ENCODE results near the gene VAPA. TPM values are rescaled to one million over a fixed set of nuclear protein-coding genes. Genes with fewer than 3 reads are reported as not detected.

VAPA gene
- total RNA-seq, 1 experiment from 2014 or later: 196 TPM

- H3K9me3 Mint-ChIP-seq (ENCODE audit: low read depth, unreplicated experiment): peaks cover 4% of the 10 kb centered on the region
- H3K27me3 Mint-ChIP-seq (ENCODE audit: unreplicated experiment): peaks cover 10% of the 10 kb centered on the region
- no peak for TF ChIP-seq CTCF (IDR thresholded peaks at IDR 0.05; ENCODE audit: unreplicated experiment)
- no peak overlapping the region for H3K27ac Mint-ChIP-seq (ENCODE audit: unreplicated experiment)
- no peak overlapping the region for H3K4me3 Mint-ChIP-seq (ENCODE audit: low read depth, unreplicated experiment)
- no peak for DNase-seq
- no TSS peak for BruUV-seq (replicated peaks)
- intact Hi-C loops (cut with micrococcal nuclease; ENCODE audit: unreplicated experiment): loop anchor here (10.0 kb wide), 1 partner anchor 170 kb away; no protein-coding TSS in a partner anchor
- H3K4me1 Mint-ChIP-seq (ENCODE audit: low read depth, unreplicated experiment): peaks cover 17% of the 10 kb centered on the region
- CTCF ChIA-PET: interaction anchor here (0.5 to 1.0 kb wide), 2 partner anchors 264 to 544 kb away, joined by 3 read pairs; no protein-coding TSS in a partner anchor
- H3K36me3 Mint-ChIP-seq (ENCODE audit: insufficient read depth, unreplicated experiment): peaks cover 4% of the 10 kb centered on the region
Observed at GRCh38 chr18:9974279-9974915, 60.6 kb downstream of the VAPA start.

- no peak for TF ChIP-seq CTCF (IDR thresholded peaks at IDR 0.05; ENCODE audit: unreplicated experiment)
- H3K27ac Mint-ChIP-seq (ENCODE audit: unreplicated experiment): no peak overlapping the region
- DNase-seq: no peak
- no peak overlapping the region for H3K4me3 Mint-ChIP-seq (ENCODE audit: low read depth, unreplicated experiment)
- CTCF ChIA-PET: interaction anchor here (0.6 kb wide), 1 partner anchor 196 kb away, joined by 7 read pairs; no protein-coding TSS in a partner anchor
- intact Hi-C loops (cut with micrococcal nuclease; ENCODE audit: unreplicated experiment): loop anchor here (10.0 kb wide), 1 partner anchor 169 kb away; no protein-coding TSS in a partner anchor
- H3K27me3 Mint-ChIP-seq (ENCODE audit: unreplicated experiment): peaks cover 20% of the 10 kb centered on the region
- peaks cover 17% of the 10 kb centered on the region for H3K4me1 Mint-ChIP-seq (ENCODE audit: low read depth, unreplicated experiment)
- peaks cover 4% of the 10 kb centered on the region for H3K36me3 Mint-ChIP-seq (ENCODE audit: insufficient read depth, unreplicated experiment)
- peaks cover 6% of the 10 kb centered on the region for H3K9me3 Mint-ChIP-seq (ENCODE audit: low read depth, unreplicated experiment)
- BruUV-seq (replicated peaks): no TSS peak
Observed at GRCh38 chr18:9975658-9976057, 61.8 kb downstream of the VAPA start.

GRCh38 chr18:9982711-9983110, 68.9 kb downstream of the VAPA start:
- H3K4me1 Mint-ChIP-seq (ENCODE audit: low read depth, unreplicated experiment): no peaks in the 10 kb centered on the region
- peaks cover 4% of the 10 kb centered on the region for H3K36me3 Mint-ChIP-seq (ENCODE audit: insufficient read depth, unreplicated experiment)
- CTCF ChIA-PET: no interaction called here
- DNase-seq: no peak
- intact Hi-C loops (cut with micrococcal nuclease; ENCODE audit: unreplicated experiment): no loop called here
- peaks cover 28% of the 10 kb centered on the region for H3K27me3 Mint-ChIP-seq (ENCODE audit: unreplicated experiment)
- no peak for TF ChIP-seq CTCF (IDR thresholded peaks at IDR 0.05; ENCODE audit: unreplicated experiment)
- no TSS peak for BruUV-seq (replicated peaks)
- H3K27ac Mint-ChIP-seq (ENCODE audit: unreplicated experiment): no peak overlapping the region
- peaks cover 6% of the 10 kb centered on the region for H3K9me3 Mint-ChIP-seq (ENCODE audit: low read depth, unreplicated experiment)
- H3K4me3 Mint-ChIP-seq (ENCODE audit: low read depth, unreplicated experiment): no peak overlapping the region

- Mint-ChIP-seq H3K27ac (ENCODE audit: unreplicated experiment) (no peak overlapping the region), H3K9me3 (ENCODE audit: low read depth, unreplicated experiment) (peaks cover 6% of the 10 kb centered on the region), H3K4me1 (ENCODE audit: low read depth, unreplicated experiment) (peaks cover 9% of the 10 kb centered on the region), H3K4me3 (ENCODE audit: low read depth, unreplicated experiment) (no peak overlapping the region), H3K36me3 (ENCODE audit: insufficient read depth, unreplicated experiment) (peaks cover 4% of the 10 kb centered on the region), H3K27me3 (ENCODE audit: unreplicated experiment) (peaks cover 24% of the 10 kb centered on the region)
- intact Hi-C loops (cut with micrococcal nuclease; ENCODE audit: unreplicated experiment): no loop called here
- BruUV-seq (replicated peaks): no TSS peak
- TF ChIP-seq CTCF (IDR thresholded peaks at IDR 0.05; ENCODE audit: unreplicated experiment): no peak
- CTCF ChIA-PET: no interaction called here
- DNase-seq: no peak
Observed at GRCh38 chr18:9984080-9984479, 70.3 kb downstream of the VAPA start.

All from Calu3 (cell line).